ENCODE results near the gene GSTA2.
"Not testable (repeated sequence)": the region's sequence is repeated elsewhere in the genome, so short reads cannot be mapped to it uniquely, and the experiment has no call there.

The GSTA2 gene

GRCh38 chr6:52759085-52759484 is 4.2 kb downstream of the GSTA2 start:
- DNase-seq: no peak

- DNase-seq: not testable (repeated sequence)
Observed at GRCh38 chr6:52757651-52758338, 5.5 kb downstream of the GSTA2 start.

GRCh38 chr6:52754443-52754842 is 8.8 kb downstream of the GSTA2 start:
- DNase-seq: no peak

GRCh38 chr6:52753137-52753536 is 10.1 kb downstream of the GSTA2 start:
- not testable (repeated sequence) for DNase-seq

DNA sequence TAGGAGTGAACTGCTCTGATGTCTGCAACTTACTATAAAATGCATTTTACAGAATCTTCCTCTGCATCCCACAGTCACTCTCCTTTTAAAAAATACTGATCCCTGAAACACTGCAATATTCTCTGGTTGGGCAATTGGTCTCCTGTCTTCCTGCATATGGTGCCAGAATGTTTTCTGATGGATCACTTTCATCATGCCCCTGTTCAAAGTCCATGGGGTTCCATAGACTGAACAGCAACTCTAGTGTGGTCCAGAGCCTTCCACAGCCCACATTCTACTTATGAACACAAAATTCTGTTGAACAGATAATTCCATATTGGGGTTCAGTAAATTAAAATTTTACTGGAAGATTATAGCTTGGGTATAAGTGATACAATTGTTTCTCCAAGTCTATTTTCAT is 11.0 kb downstream of the GSTA2 start:
- no peak for DNase-seq

- DNase-seq: no peak
Observed at GRCh38 chr6:52749556-52750152, 13.6 kb downstream of the GSTA2 start.

DNA sequence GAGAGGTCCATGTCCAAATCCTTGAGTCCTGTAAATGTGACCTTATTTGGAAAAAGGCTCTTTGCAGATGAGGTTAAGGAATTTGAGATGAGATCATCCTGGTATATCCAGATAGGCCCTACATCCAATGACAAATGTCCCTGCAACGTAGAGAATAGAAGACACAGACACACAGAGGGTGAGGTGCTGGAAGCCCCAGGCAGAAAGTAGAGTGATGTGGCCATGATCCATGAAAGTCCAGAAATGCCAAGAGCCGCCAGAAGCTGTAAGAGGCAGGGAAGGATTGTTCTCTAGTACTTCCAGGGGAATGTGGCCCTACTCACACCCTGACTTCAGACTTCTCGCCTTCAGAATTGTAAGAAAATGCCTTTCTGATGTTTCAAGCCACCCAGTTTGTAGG is 16.0 kb downstream of the GSTA2 start:
- DNase-seq: not testable (repeated sequence)

DNA sequence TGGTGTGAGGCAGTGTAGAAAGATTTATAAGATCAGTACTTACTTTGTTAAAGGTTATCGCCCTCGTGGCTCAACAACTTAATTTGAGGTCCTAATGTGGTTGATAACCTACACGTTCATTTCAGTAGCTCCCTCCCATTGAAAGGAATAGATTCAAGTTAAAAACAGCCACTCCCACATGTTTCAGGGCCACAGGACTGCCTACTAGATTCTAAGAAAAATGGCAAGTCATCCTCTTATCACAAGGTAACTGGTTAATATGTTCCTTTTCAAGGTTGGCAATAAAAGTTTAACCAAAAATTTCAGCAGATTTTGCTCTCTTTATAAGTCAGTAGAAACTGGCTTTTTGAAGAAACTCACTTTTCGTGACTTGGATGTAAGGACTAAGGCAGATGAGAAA is 17.1 kb downstream of the GSTA2 start:
- DNase-seq: no peak

DNA sequence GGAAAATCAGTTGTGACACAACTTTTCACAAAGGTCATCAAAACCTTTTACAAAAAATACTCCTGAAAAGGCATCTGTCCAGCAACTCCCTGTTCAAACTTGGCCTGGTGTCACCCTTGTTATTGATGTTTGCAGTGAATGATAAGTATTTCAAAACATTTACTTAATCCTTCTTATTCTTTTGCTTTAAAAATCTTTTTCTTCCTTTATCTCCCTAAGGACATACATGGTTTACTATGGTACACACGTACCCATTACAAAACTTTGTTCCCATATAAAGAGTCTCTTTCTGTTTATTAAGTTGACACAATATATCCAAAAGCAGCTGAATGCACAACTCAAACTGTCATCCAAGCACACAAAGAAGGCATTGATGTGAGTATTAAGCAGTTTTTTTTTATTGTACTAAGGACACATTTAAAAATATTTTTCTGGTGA is 17.5 kb downstream of the GSTA2 start:
- DNase-seq: no peak

- DNase-seq: no peak
Observed at GRCh38 chr6:52741872-52742271, 21.4 kb downstream of the GSTA2 start.

- DNase-seq: no peak
Observed at GRCh38 chr6:52739627-52740026, 23.6 kb downstream of the GSTA2 start.

- no peak for DNase-seq
Observed at GRCh38 chr6:52739134-52739533, 24.1 kb downstream of the GSTA2 start.

DNA sequence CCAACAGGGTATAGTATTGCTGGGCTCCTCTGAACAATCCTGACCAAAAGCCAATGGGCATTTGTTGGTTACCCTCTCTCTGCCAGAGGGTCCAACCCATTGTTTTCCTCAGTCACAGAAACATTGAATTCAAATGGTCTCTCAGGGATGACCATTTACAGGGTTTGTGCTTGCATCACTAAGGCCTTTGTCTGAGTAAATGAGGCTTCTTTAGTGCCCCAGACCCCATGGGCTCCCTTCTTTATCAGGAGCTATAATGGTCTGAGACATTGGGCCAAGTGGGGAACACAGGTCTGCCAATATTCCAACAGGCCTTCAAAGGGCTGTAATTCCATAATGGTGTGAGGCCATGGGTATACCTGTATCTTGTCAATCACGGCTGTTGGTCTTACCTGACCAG is 27.1 kb downstream of the GSTA2 start:
- no peak for DNase-seq

DNA sequence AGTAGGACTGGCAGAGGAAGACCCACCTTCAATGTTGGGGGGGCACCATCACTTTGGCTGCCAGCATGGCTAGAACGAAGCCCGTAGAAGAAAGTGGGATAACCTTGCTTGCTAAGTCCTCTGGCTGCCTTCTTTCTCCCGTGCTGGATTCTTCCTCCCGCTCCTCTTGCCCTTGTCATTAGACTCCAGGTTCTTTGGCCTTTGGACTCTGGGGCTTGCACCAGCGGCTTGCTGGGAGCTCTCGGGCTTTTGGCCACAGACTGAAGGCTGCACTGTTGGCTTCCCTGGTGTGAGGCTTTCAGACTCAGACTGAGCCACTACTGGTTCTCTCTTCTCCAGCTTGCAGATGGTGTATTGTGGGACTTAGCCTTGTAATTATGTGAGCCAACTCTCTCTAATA is 28.2 kb downstream of the GSTA2 start:
- no peak for DNase-seq

DNA sequence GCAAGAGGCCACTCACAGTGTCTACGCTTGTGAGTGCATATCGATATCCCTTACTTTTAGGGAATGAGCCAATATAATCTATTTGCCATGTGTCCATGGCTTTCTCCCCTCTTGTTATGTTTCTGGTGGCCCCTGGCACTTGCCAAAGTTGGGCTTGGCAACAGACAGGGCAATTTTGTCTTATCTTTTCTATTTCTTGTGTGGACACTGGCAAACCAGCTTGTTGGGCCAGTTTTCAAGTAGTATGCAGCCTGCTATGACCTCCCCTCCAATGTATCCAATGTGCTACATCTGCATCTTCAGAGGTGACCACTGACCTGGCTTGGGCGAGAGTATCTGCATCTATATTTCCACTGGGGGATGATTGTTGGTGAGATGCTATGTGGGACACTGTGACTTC is 29.2 kb downstream of the GSTA2 start:
- no peak for DNase-seq

GRCh38 chr6:52733172-52733571 is 30.1 kb downstream of the GSTA2 start:
- no peak for DNase-seq

DNA sequence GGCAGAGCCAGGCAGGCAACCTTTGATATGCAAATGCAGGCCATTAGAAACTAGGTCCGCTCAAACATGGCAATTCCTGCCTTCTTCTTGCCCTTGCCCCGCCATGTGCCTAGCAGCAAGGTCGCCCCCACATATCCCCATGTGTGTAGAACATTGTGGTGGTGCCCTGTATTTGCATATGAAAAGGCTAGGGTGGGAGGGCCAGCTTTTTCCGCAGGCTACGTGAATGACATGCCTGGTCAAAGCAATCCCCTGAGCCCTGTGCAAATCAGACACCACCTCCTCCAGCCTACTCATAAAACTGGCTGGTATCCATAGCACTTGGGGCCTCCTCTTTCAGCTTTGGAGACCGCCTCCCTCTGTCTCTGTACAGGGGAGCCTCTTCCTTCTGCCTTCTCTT is 31.6 kb downstream of the GSTA2 start:
- no peak for DNase-seq

DNA sequence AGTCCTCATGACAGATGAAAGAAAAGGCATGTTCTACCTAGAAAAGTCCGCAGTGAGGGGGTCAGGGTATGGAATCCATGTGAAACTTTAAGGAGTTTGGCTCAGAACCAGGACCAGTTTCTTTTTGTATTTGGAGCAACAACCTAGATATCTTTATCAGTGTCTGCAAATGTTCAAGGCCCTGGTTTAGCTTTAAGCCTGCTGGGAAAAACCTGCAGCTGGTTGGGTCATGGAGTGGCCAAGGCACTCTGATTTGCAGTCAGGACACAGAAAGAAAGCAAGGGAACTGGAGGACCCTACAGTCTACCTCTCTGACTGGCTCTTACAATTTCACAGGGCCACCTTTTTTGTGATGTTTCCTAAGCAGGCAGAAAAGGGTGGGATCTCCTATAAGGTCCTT is 33.7 kb downstream of the GSTA2 start:
- DNase-seq: no peak

- no peak for DNase-seq
Observed at GRCh38 chr6:52728394-52728793, 34.9 kb downstream of the GSTA2 start.

DNA sequence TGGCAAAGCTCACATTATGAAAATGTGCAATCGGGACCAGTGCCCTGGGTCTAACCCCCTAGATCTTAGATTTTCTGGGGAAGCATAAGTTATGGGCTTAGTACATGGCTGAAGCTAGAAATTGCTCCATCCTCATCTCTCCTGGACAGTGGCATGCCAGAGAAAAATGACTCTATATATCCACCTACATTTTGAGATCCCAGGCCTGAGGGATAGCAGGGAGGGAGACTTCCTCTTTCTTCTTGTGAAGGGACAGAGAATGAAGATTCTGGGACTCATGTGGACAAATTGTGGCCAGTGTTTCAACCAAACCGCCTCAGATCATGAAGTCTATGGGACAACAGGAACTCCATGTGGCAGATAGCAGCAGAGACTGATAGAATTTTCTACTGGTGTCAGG is 35.4 kb downstream of the GSTA2 start:
- DNase-seq: no peak

- no peak for DNase-seq
Observed at GRCh38 chr6:52726741-52727535, 36.3 kb downstream of the GSTA2 start.

GRCh38 chr6:52726193-52726542 is 37.1 kb downstream of the GSTA2 start:
- no peak for DNase-seq

GRCh38 chr6:52725535-52726192 is 37.6 kb downstream of the GSTA2 start:
- DNase-seq: peak; percentile 2

- DNase-seq: no peak
Observed at GRCh38 chr6:52725143-52725534, 38.1 kb downstream of the GSTA2 start.

Data from NCI-H1105 (cell line).